SK-MEL-5 (cell line): ENCODE results near the gene SPATS2L. TPM values are rescaled to one million over a fixed set of nuclear protein-coding genes. Genes with fewer than 3 reads are reported as not detected.

ENCODE experiments used
- DNase-seq: peaks from one replicate; pipeline ENCODE4 v3.0.0-alpha.2; 2016; ENCODE audit warnings: low read depth, low spot score
- in situ Hi-C: cut with HindIII; loops from 2 replicates; pipeline ENCODE4 v1.10.0; 2016; ENCODE audit warnings: low sequenced_read_pairs, high pct_unique_total_duplicates, low pct_unique_long_range_greater_than_20kb
- polyA plus RNA-seq, 2 experiments: library from polyadenylated mRNA; depleted of rRNA; stranded (reverse); fragments of >200 nt; gene quantifications; 2 replicates each; pipeline ENCODE4 v1.2.3, GENCODE V29; 2015
- total RNA-seq: library from RNA; depleted of rRNA; stranded (reverse); fragments of >200 nt; shearing (Covaris generic); gene quantifications from 2 replicates; pipeline ENCODE4 v1.2.3, GENCODE V29; 2014; rRNA removed

SPATS2L gene
- total RNA-seq = 31.8 and 41.2 TPM in 2 replicates
- 41.5 and 44.9 TPM in 2 replicates for polyA plus RNA-seq (2015; cell fraction: cytosol; rRNA removed)
- 19.6 and 36.2 TPM in 2 replicates for polyA plus RNA-seq (2015; cell fraction: nucleus; rRNA removed)

DNA sequence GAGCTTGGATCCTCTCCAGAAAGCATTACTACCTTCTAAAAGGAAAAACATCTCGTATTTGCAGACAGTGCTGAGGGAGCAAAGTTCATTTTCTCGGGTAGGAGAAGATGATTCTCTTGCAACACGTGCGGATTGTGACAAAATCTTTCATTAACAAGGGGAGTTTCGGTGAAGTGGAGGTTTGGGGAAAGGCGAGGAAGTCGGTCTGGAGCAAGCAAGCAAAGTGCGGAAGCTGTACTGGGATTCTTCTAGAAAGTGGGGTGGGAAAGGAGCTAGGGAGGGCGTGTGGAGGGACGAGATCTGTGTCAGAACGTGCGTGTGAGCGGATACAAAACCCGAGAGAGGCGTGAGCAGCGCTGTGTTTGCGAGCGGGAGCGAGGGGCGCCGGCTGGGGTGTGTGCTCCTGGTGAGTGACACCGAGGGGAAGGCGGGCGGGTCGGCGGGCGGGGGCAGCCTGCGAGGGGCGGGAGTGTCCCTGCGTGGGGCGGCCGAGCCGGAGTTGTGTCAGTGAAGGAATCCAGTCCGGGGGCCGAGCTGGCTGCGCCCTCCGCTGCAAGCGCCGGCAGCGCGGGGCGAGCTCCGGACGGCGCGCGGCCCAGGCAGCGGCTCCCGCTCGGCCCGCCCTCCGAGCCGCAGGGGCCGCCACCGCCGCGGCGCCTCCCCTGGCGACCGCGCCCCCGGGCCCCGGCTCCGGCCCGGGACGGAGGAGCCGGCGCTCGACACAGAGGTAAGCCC, at the start of gene SPATS2L:
Gene SPATS2L, plus strand, starts transcription at position 498 of the 735 bp plus-strand sequence. CDS start 82,552 bp downstream, outside the sequence.
- peak; percentile 63 for DNase-seq
- in situ Hi-C loops = no loop called here

GRCh38 chr2:200257570-200257969, 48.9 kb upstream of the SPATS2L start:
- in situ Hi-C loops = no loop called here
- peak; percentile 28 for DNase-seq

DNA sequence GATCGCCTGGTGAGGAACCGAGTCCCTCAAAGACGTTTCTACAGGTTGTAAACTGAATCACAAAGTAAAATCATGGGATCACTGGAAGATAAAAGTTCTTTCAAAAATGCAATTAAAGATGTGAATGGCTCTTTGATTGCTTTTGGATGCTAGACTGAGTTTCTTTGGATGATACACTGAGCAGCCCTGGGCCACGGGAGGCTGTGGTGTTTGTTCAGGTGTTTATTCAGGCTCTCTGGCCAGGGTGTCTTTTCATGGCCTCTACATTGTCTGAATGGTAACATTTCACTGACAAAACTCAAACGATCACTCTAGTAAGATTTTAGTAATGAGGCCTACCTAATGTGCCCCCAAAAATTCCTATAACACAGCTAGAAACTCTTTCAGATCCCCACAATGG, 48.4 kb upstream of the SPATS2L start:
- in situ Hi-C loops = no loop called here
- DNase-seq = no peak

- in situ Hi-C loops = no loop called here
- no peak for DNase-seq
Measured at GRCh38 chr2:200258881-200259576, 47.5 kb upstream of the SPATS2L start.

DNA sequence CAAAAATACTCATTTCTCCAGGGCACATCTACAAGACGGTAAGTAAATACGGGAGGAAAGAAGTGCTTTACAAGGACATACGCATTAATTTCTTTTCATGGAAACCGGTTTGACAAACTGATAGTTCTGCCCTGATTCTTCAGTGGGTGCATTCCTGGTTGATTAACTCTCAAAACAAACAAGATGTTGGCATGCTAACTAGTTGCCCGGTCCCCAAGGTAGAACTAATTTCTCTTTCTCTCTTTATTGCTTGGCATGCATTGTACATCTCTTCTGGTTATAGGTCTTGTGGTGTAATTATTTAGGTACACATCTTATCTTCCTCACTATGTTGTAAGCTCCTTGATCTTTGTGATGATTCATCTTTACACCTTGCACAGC, 46.9 kb upstream of the SPATS2L start:
- in situ Hi-C loops = no loop called here

DNA sequence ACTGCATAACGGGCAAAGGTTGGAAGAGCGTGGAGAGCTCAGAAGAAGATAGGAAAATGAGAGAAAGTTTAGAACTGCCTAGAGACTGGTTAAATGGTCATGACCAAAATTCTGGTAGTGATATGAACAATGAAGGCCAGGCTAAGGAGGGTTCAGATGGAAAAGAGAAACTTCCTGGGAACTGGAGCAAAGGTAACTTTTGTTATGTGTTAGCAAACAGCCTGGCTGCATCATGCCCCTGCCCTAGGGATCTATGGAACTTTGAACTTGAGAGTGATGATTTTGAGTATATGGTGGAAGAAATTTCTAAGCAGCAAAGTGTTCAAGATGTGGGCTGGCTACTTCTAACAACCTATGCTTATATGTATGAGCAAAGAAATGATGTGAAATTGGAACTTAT, 44.4 kb upstream of the SPATS2L start:
- in situ Hi-C loops = no loop called here
- DNase-seq = no peak

More for the DNA sequence above, 46.9 kb upstream of the SPATS2L start:
- DNase-seq = no peak

GRCh38 chr2:200263279-200263678, 43.2 kb upstream of the SPATS2L start:
- DNase-seq = no peak
- in situ Hi-C loops = no loop called here

GRCh38 chr2:200264631-200265030, 41.9 kb upstream of the SPATS2L start:
- in situ Hi-C loops = no loop called here
- DNase-seq = no peak

- no peak for DNase-seq
- in situ Hi-C loops = no loop called here
Measured at GRCh38 chr2:200266406-200266805, 40.1 kb upstream of the SPATS2L start.

GRCh38 chr2:200267350-200267749, 39.1 kb upstream of the SPATS2L start:
- in situ Hi-C loops = no loop called here
- no peak for DNase-seq

DNA sequence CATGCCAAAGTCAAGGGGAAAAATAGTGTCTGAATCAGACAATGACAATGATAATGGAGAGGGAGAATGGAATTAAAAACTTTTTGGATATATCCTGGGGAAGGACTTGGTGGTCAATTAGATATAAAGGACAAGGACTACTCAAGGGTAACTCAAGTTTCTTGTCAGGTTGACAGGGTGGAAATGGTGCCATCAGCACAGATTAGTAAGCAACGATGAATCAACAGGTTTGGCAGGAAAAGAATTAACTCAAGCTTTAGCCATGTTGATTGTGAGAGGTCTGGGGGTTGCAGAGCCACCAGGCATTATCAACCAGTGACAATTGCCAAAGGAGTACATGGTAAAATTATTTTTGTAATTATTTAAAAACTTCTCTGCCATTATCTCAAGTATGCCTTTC, 35.8 kb upstream of the SPATS2L start:
- in situ Hi-C loops = no loop called here
- DNase-seq = no peak

GRCh38 chr2:200272320-200272719, 34.2 kb upstream of the SPATS2L start:
- no peak for DNase-seq
- in situ Hi-C loops = no loop called here

GRCh38 chr2:200274116-200275075, 32.1 kb upstream of the SPATS2L start:
- in situ Hi-C loops = loop anchor here (25.0 kb wide), 1 partner anchor 262 kb away; no protein-coding TSS in a partner anchor
- peak; percentile 89 for DNase-seq

DNA sequence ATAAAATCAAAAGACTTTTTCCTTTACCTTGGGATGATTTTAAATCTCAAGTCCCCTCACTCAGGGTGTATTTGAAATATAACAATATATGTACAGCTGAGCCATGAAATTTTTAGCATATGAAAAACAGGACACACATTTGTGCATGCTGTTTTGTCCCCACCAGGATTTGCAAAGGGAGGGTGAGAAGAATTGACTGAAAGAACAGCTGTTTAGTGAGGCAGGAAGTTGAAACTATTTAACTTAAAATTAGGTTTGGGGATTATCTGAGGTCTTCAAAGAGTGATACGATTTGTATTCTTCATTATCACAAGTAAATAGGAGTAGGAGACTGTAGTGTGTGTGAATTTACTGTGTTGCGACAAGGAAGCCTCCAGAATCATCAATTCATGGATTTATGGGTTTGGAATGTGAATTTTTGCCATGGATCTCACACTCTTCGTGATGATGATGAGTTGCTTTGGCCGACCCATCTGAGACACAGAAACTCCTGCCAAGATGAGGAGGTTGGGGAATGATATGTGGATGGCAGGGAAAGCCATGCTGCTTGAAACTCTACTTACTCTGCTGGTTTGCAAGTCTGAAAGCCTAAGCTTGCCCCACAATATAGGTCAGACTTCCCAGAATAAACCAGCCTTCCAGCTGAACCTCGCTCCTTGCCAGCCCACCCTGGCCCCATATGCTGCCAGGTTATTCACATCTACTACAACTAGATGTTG, 31.0 kb upstream of the SPATS2L start:
- in situ Hi-C loops = loop anchor here (25.0 kb wide), 1 partner anchor 263 kb away; no protein-coding TSS in a partner anchor
- no peak for DNase-seq

DNA sequence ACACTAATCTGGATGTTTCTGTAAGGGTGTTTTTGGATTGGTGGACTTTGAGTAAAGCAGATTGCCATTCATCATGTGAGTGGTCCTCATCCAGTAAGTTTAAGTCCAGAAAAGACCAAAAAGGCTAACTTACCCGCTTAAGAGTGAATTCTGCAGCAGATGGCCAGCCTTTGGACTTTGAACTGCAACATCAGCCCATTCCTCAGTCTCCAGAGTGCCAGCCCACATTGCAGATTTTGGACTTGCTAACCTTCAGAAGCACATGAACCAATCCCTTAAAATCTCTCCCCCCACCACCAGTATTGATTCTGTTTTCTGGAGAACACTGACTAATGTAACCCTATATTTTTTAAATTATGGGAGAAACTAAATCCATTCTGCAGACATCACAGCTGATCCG, 30.0 kb upstream of the SPATS2L start:
- in situ Hi-C loops = loop anchor here (25.0 kb wide), 1 partner anchor 264 kb away; no protein-coding TSS in a partner anchor

DNA sequence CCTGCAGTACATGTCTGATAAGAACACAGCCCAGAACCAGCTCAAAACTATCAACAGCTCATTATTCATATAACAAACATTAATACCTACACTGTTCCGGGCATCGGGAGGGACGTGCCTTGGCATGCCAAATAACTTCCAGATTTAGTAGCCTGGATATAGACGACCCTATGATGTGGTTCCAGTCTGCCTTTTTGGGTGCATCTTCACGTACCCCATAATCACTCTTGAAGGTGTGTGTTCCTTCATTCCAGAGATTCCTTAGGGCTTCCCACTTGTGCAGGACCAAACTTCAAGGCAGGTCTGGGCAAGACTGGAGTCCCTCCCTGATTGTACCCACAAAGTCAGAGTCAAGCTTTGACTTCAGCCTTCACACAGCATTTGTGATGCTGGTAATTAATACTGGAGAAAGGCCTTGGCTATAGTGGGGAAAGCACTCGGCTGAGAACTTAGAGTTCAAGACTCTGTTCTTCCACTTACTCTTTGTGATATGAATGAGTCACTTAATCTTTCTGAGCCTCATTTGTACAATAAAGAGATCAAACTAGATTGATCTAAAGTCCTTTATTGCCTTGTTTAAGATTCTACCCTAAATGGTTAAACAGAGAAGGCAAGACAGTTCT, 27.7 kb upstream of the SPATS2L start:
- in situ Hi-C loops = loop anchor here (25.0 kb wide), 1 partner anchor 267 kb away; no protein-coding TSS in a partner anchor
- DNase-seq = no peak

More for the DNA sequence above, 30.0 kb upstream of the SPATS2L start:
- no peak for DNase-seq
